Measurements from ENCODE around the gene CRY1.
"Not testable (repeated sequence)": the region's sequence is repeated elsewhere in the genome, so short reads cannot be mapped to it uniquely, and the experiment has no call there.

The CRY1 gene

GRCh38 chr12:107011519-107011918 is 81.8 kb downstream of the CRY1 start:
- Histone ChIP-seq H3K4me3 (ENCODE audit: low read depth, low read length) (no peak overlapping the region), H3K4me2 (ENCODE audit: low read length) (no peak overlapping the region), H3K79me2 (no peaks in the 10 kb centered on the region), H3K9me3 (ENCODE audit: control insufficient read depth, low read length) (no peaks in the 10 kb centered on the region), H3K27ac (no peak overlapping the region), H3K4me1 (no peaks in the 10 kb centered on the region), H2AFZ (no peak overlapping the region), H3K36me3 (ENCODE audit: control insufficient read depth, insufficient read depth, low read length) (no peaks in the 10 kb centered on the region), H3K9ac (no peak overlapping the region), H3K27me3 (ENCODE audit: control insufficient read depth, insufficient read depth, low read length) (no peaks in the 10 kb centered on the region)
- TF ChIP-seq CTCF (IDR thresholded peaks at IDR 0.05): no peak

- H3K4me3 ChIP-seq (ENCODE audit: low read depth, low read length): no peak overlapping the region
- no peaks in the 10 kb centered on the region for H3K79me2 ChIP-seq
- no peaks in the 10 kb centered on the region for H3K27me3 ChIP-seq (ENCODE audit: control insufficient read depth, insufficient read depth, low read length)
- no peak overlapping the region for H3K27ac ChIP-seq
- no peaks in the 10 kb centered on the region for H3K36me3 ChIP-seq (ENCODE audit: control insufficient read depth, insufficient read depth, low read length)
- H3K4me2 ChIP-seq (ENCODE audit: low read length): no peak overlapping the region
- H3K4me1 ChIP-seq: no peaks in the 10 kb centered on the region
- no peaks in the 10 kb centered on the region for H3K9me3 ChIP-seq (ENCODE audit: control insufficient read depth, low read length)
- TF ChIP-seq CTCF (IDR thresholded peaks at IDR 0.05): no peak
- no peak overlapping the region for H2AFZ ChIP-seq
- no peak overlapping the region for H3K9ac ChIP-seq
Measured at GRCh38 chr12:107007411-107007810, 85.9 kb downstream of the CRY1 start.

- H3K4me3 ChIP-seq (ENCODE audit: low read depth, low read length); H3K27me3 ChIP-seq (ENCODE audit: control insufficient read depth, insufficient read depth, low read length); H3K9me3 ChIP-seq (ENCODE audit: control insufficient read depth, low read length); H3K36me3 ChIP-seq (ENCODE audit: control insufficient read depth, insufficient read depth, low read length); H3K79me2 ChIP-seq; H2AFZ ChIP-seq; H3K27ac ChIP-seq; H3K4me1 ChIP-seq; H3K9ac ChIP-seq; H3K4me2 ChIP-seq (ENCODE audit: low read length): not testable (repeated sequence)
Measured at GRCh38 chr12:107002665-107003064, 90.7 kb downstream of the CRY1 start.

GRCh38 chr12:106999446-106999845 is 93.9 kb downstream of the CRY1 start:
- no peaks in the 10 kb centered on the region for H3K27me3 ChIP-seq (ENCODE audit: control insufficient read depth, insufficient read depth, low read length)
- H3K27ac ChIP-seq: no peak overlapping the region
- no peak overlapping the region for H2AFZ ChIP-seq
- no peaks in the 10 kb centered on the region for H3K36me3 ChIP-seq (ENCODE audit: control insufficient read depth, insufficient read depth, low read length)
- TF ChIP-seq CTCF (IDR thresholded peaks at IDR 0.05): no peak
- no peak overlapping the region for H3K4me2 ChIP-seq (ENCODE audit: low read length)
- H3K79me2 ChIP-seq: no peaks in the 10 kb centered on the region
- no peak overlapping the region for H3K9ac ChIP-seq
- no peak overlapping the region for H3K4me3 ChIP-seq (ENCODE audit: low read depth, low read length)
- H3K4me1 ChIP-seq: no peaks in the 10 kb centered on the region
- H3K9me3 ChIP-seq (ENCODE audit: control insufficient read depth, low read length): no peaks in the 10 kb centered on the region

- Histone ChIP-seq H3K4me3 (ENCODE audit: low read depth, low read length) (no peak overlapping the region), H2AFZ (no peak overlapping the region), H3K4me2 (ENCODE audit: low read length) (no peak overlapping the region), H3K9ac (no peak overlapping the region), H3K36me3 (ENCODE audit: control insufficient read depth, insufficient read depth, low read length) (no peaks in the 10 kb centered on the region), H3K27ac (no peak overlapping the region), H3K27me3 (ENCODE audit: control insufficient read depth, insufficient read depth, low read length) (no peaks in the 10 kb centered on the region), H3K79me2 (no peaks in the 10 kb centered on the region), H3K9me3 (ENCODE audit: control insufficient read depth, low read length) (no peaks in the 10 kb centered on the region), H3K4me1 (no peaks in the 10 kb centered on the region)
- no peak for TF ChIP-seq CTCF (IDR thresholded peaks at IDR 0.05)
Measured at GRCh38 chr12:106997916-106998315, 95.4 kb downstream of the CRY1 start.

GRCh38 chr12:106996102-106996501 is 97.2 kb downstream of the CRY1 start:
- not testable (repeated sequence) for H3K9me3 ChIP-seq (ENCODE audit: control insufficient read depth, low read length); H3K9ac ChIP-seq; H3K4me1 ChIP-seq; H3K79me2 ChIP-seq; H3K27me3 ChIP-seq (ENCODE audit: control insufficient read depth, insufficient read depth, low read length); H3K4me3 ChIP-seq (ENCODE audit: low read depth, low read length); H2AFZ ChIP-seq; H3K27ac ChIP-seq; H3K36me3 ChIP-seq (ENCODE audit: control insufficient read depth, insufficient read depth, low read length); H3K4me2 ChIP-seq (ENCODE audit: low read length)
